Caki2 (cell line): ENCODE data around the gene CYP27A1. TPM values are rescaled to one million over a fixed set of nuclear protein-coding genes. Genes with fewer than 3 reads are reported as not detected.

Experiments
- DNase-seq: peaks from one replicate; pipeline ENCODE4 v3.0.0-alpha.2; 2015; ENCODE audit warnings: low read depth
- in situ Hi-C: cut with HindIII; loops from 2 replicates; pipeline ENCODE4 v1.10.0; 2016; ENCODE audit warnings: low sequenced_read_pairs, low pct_unique_long_range_greater_than_20kb, mixed read lengths
- total RNA-seq: library from RNA; depleted of rRNA; stranded (reverse); fragments of >200 nt; shearing (Covaris generic); gene quantifications from 2 replicates; pipeline ENCODE4 v1.2.3, GENCODE V29; 2014; ENCODE audit warnings: low replicate concordance; rRNA removed

CYP27A1 gene
- total RNA-seq, 1 experiment from 2014 or later = not detected

DNA sequence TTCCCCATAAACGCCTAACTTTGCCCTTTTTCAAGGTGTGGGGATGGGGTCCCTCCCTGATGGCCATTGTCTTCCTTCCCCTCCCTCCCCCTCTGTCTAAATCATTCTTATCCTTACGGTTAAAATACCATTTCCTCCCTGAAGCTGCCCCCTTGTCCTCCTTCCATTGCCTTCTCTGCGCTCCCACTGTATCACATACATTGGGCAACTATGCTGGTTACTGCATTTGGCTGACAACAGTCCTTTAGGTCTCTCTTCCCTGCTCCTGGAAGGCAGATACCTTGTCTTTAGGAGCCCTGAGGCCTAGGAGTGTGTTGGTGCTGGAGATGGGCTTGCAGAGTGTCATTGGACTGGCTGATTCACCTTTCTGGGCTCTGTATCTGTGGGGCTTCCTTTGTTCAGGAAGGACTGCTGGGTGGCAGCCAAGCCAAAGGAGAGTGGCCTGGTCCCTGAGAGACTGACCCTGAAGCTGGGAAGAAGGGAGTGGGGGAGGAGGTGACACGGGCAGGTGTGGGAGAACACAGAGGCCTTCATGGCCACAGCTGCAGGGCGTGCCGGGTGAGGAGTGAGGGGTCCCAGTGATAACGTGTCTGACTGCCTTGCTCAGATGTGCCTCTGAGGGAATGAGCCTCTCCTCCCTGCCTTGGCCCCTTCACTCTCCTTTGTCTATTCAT, 79.8 kb downstream of the CYP27A1 start:
- no peak for DNase-seq
- in situ Hi-C loops = no loop called here

DNA sequence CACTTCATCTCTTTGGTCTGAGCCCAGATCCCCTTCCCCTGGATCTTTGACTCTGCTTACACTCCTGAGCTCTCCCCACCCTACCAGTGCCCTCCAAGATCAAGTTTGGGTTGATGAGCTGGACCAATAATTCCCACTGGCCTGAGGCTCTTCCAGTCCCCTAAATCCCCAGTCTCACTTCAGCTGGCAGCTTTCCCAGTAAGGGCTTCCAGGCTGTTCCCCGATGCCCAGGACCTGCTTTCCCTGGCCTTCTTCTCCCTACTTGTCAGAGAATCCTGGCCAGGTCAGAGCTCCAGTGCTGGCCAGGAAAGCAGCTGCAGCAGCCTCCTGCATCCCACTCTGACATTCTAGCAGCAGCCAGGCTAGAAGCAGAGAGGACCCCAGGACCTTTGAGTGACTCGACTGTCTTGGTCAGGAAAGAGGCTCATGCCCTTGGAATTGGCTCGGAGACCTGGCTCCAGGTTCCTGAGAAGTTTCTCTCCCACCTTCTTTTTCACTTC, 81.1 kb downstream of the CYP27A1 start:
- in situ Hi-C loops = no loop called here
- no peak for DNase-seq

Other genes starting within 250 kb of the CYP27A1 start
- 9.5 and 11.5 TPM in 2 replicates for gene USP37, start 213.8 kb upstream of the CYP27A1 start, total RNA-seq
- 46.7 and 69.8 TPM in 2 replicates for gene CNOT9, start 213.3 kb upstream of the CYP27A1 start, total RNA-seq
- 4.3 and 11.9 TPM in 2 replicates for gene PLCD4, start 174.2 kb upstream of the CYP27A1 start, total RNA-seq
- 1.4 and 5.4 TPM in 2 replicates for gene ZNF142, start 122.5 kb upstream of the CYP27A1 start, total RNA-seq
- gene BCS1L, start 122.5 kb upstream of the CYP27A1 start, total RNA-seq = 7.1 and 17.4 TPM in 2 replicates
- 22.7 and 28.5 TPM in 2 replicates for gene RNF25, start 110.1 kb upstream of the CYP27A1 start, total RNA-seq
- gene STK36, start 110.1 kb upstream of the CYP27A1 start, total RNA-seq = 7.3 and 9.4 TPM in 2 replicates
- 1.9 and 8.0 TPM in 2 replicates for gene TTLL4, start 71.3 kb upstream of the CYP27A1 start, total RNA-seq
- gene PRKAG3, start 49.7 kb downstream of the CYP27A1 start, total RNA-seq = not detected in 2 replicates
- 1.3 and 4.4 TPM in 2 replicates for gene WNT6, start 77.7 kb downstream of the CYP27A1 start, total RNA-seq
- gene WNT10A, start 98.7 kb downstream of the CYP27A1 start, total RNA-seq = 4.5 and 6.5 TPM in 2 replicates
- gene CDK5R2, start 177.5 kb downstream of the CYP27A1 start, total RNA-seq = 0.78 TPM in 1 of 2 replicates, not detected in the other
- gene FEV, start 203.0 kb downstream of the CYP27A1 start, total RNA-seq = not detected in 2 replicates
- not detected in 2 replicates for gene CRYBA2, start 211.3 kb downstream of the CYP27A1 start, total RNA-seq